ENCODE data around the gene NCAPD2. TPM values are rescaled to one million over a fixed set of nuclear protein-coding genes. Genes with fewer than 3 reads are reported as not detected.

The NCAPD2 gene
- total RNA-seq, 4 donors from 2014 or later = 13.9 to 26.1 (median 24.7) TPM

GRCh38 chr12:6563448-6564050, 69.6 kb downstream of the NCAPD2 start:
- Histone ChIP-seq H3K27ac (replicated peaks in 1 of 4) (no peak overlapping the region), H3K27me3 (no peaks in the 10 kb centered on the region), H3K9me3 (no peaks in the 10 kb centered on the region), H3K4me3 (no peak overlapping the region), H3K36me3 (peaks cover 40 to 75% (median 67%) of the 10 kb centered on the region in 4 donors), H3K4me1 (peaks cover 13 to 19% (median 13%) of the 10 kb centered on the region in 4 donors)
- WGBS = 78% methylated on average over 8 of the region's 8 CpGs
- peak; percentile 49 to 83 (median 53) for TF ChIP-seq CTCF (IDR thresholded peaks at IDR 0.05)
- TF ChIP-seq POLR2AphosphoS5 (IDR thresholded peaks at IDR 0.05) = no peak
- no peak for TF ChIP-seq EP300 (IDR thresholded peaks at IDR 0.05)
- DNase-seq (ENCODE audit: extremely low spot score) = no peak
- intact Hi-C loops (cut with DNase I) = no loop called here

- peak overlapping the region; percentile 59 to 90 (median 72) for H3K4me3 ChIP-seq
- H3K27ac ChIP-seq (replicated peaks in 1 of 4) = peak overlapping the region in 3 of 4 donors; percentile 87 to 93 (median 92)
- H3K9me3 ChIP-seq = no peaks in the 10 kb centered on the region
- no peak for DNase-seq (ENCODE audit: extremely low spot score)
- H3K4me1 ChIP-seq = peaks cover 18 to 28% (median 20%) of the 10 kb centered on the region in 4 donors
- TF ChIP-seq POLR2A (IDR thresholded peaks at IDR 0.05; ENCODE audit: low read depth) (no peak), POLR2AphosphoS5 (IDR thresholded peaks at IDR 0.05) (no peak), EP300 (IDR thresholded peaks at IDR 0.05) (no peak), CTCF (IDR thresholded peaks at IDR 0.05) (no peak)
- peaks cover 40 to 70% (median 61%) of the 10 kb centered on the region in 4 donors for H3K36me3 ChIP-seq
- intact Hi-C loops (cut with DNase I) = loop anchor here (5.0 kb wide), 1 partner anchor 35 kb away; no protein-coding TSS in a partner anchor
- no peaks in the 10 kb centered on the region for H3K27me3 ChIP-seq
- 48% methylated on average over 8 of the region's 8 CpGs for WGBS
Measured at GRCh38 chr12:6567112-6567670, 73.3 kb downstream of the NCAPD2 start.

DNA sequence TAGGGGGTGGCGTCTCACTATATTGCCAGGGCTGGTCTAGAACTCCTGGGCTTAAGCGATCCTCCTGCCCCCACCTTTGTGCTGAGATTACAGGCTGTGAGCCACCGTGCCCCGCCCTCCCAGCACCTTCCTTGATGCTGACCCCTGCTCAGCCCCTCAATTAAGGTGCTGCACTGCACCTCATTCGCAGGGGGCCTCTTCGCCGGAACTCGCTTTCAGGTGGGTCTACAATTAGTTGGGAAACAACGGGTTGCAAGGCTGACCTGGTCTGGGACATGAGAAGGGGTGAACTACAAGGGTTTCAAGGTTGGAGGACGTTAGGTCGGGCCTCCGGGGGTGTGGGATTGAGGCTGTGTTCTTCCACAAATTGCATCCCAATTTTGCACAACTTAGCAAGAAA, 75.4 kb downstream of the NCAPD2 start:
- Histone ChIP-seq H3K9me3 (no peaks in the 10 kb centered on the region), H3K27ac (replicated peaks in 1 of 4) (peak overlapping the region; percentile 86 to 93 (median 90)), H3K4me1 (peaks cover 18 to 24% (median 20%) of the 10 kb centered on the region in 4 donors), H3K36me3 (peaks cover 53 to 73% (median 65%) of the 10 kb centered on the region in 4 donors), H3K4me3 (no peak overlapping the region), H3K27me3 (no peaks in the 10 kb centered on the region)
- 90% methylated on average over 12 of the region's 12 CpGs for WGBS
- TF ChIP-seq POLR2AphosphoS5 (IDR thresholded peaks at IDR 0.05) (no peak), CTCF (IDR thresholded peaks at IDR 0.05) (no peak), POLR2A (IDR thresholded peaks at IDR 0.05; ENCODE audit: low read depth) (no peak), EP300 (IDR thresholded peaks at IDR 0.05) (no peak)
- no peak for DNase-seq (ENCODE audit: extremely low spot score)
- intact Hi-C loops (cut with DNase I) = loop anchor here (5.0 kb wide), 1 partner anchor 33 kb away; no protein-coding TSS in a partner anchor

- Histone ChIP-seq H3K36me3 (peaks cover 58 to 77% (median 68%) of the 10 kb centered on the region in 4 donors), H3K9me3 (no peaks in the 10 kb centered on the region), H3K4me1 (peaks cover 18 to 24% (median 20%) of the 10 kb centered on the region in 4 donors), H3K27ac (replicated peaks in 1 of 4) (peak overlapping the region in 1 of 4 donors; percentile 93), H3K4me3 (no peak overlapping the region), H3K27me3 (no peaks in the 10 kb centered on the region)
- no peak for TF ChIP-seq EP300 (IDR thresholded peaks at IDR 0.05)
- intact Hi-C loops (cut with DNase I) = loop anchor here (5.0 kb wide), 1 partner anchor 33 kb away; no protein-coding TSS in a partner anchor
- 78% methylated on average over 7 of the region's 7 CpGs for WGBS
- no peak for DNase-seq (ENCODE audit: extremely low spot score)
Measured at GRCh38 chr12:6569786-6570185, 75.9 kb downstream of the NCAPD2 start.

- 50% methylated on average over 7 of the region's 7 CpGs for WGBS
Measured at GRCh38 chr12:6570264-6570887, 76.5 kb downstream of the NCAPD2 start.

More at GRCh38 chr12:6570264-6570887, 76.5 kb downstream of the NCAPD2 start:
- H3K27ac ChIP-seq (replicated peaks in 1 of 4) = peak overlapping the region in 1 of 4 donors; percentile 93
- TF ChIP-seq CTCF (IDR thresholded peaks at IDR 0.05) (peak in 2 of 3 experiments; percentile 17 to 43), POLR2AphosphoS5 (IDR thresholded peaks at IDR 0.05) (no peak), POLR2A (IDR thresholded peaks at IDR 0.05; ENCODE audit: low read depth) (no peak), EP300 (IDR thresholded peaks at IDR 0.05) (no peak)
- intact Hi-C loops (cut with DNase I) = no loop called here
- peaks cover 58 to 78% (median 70%) of the 10 kb centered on the region in 4 donors for H3K36me3 ChIP-seq
- DNase-seq (ENCODE audit: extremely low spot score) = no peak
- no peak overlapping the region for H3K4me3 ChIP-seq
- H3K9me3 ChIP-seq = no peaks in the 10 kb centered on the region
- peaks cover 18 to 24% (median 20%) of the 10 kb centered on the region in 4 donors for H3K4me1 ChIP-seq
- H3K27me3 ChIP-seq = no peaks in the 10 kb centered on the region
